Measurements from ENCODE around the gene DDIT4. TPM values are rescaled to one million over a fixed set of nuclear protein-coding genes. Genes with fewer than 3 reads are reported as not detected.

DDIT4 gene
- total and polyA plus RNA-seq, 9 of the 15 experiments (the other 6 are each of a cell fraction or from before 2014, with no cell fraction given): 8.2 to 675 (median 159) TPM

DNA sequence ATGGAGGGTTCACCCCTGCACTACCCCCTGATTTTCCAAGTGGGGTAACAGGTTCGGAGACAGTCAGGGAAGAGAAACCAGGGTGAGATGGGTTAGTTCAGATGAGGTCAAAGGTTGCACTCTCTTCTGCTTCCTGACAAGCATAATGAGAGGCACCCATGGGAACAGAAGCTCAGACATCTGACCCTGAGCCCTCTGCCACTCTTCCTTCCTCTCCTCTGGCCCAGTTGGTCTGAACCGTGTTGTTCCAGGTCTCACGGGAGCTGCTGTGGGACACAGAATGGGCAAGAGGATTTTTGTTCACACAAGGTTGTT lies 42.6 kb downstream of the DDIT4 start (continued):
- TF ChIP-seq TSHZ1 (CRISPR knock-in tag; IDR thresholded peaks at IDR 0.05): 0 out of 2 replicates have a peak, but pooled peaks have one; percentile 41
- TF ChIP-seq YY1 (IDR thresholded peaks at IDR 0.05; ENCODE audit: borderline replicate concordance in 1 of 3, control insufficient read depth in 1 of 3, extremely low read depth in 1 of 3, insufficient read depth in 3 of 3, insufficient read length in 1 of 3, insufficient replicate concordance in 2 of 3, low read depth in 1 of 3, low read length in 2 of 3): no peak
- TF ChIP-seq HNRNPLL (IDR thresholded peaks at IDR 0.05; ENCODE audit: low read depth, low read length, poor library complexity, severe bottlenecking): no peak
- 0 out of 2 replicates have a peak, but pooled peaks have one; percentile 4 for TF ChIP-seq SIN3B (IDR thresholded peaks at IDR 0.05; ENCODE audit: low read depth)
- TF ChIP-seq ZNF175 (CRISPR knock-in tag; IDR thresholded peaks at IDR 0.05; ENCODE audit: low read depth): no peak
- TF ChIP-seq ELF2 (CRISPR knock-in tag; IDR thresholded peaks at IDR 0.05): peak; percentile 52; the same call in 1 of the 2 replicates
- no peak for TF ChIP-seq CBX5 (IDR thresholded peaks at IDR 0.05; ENCODE audit: borderline replicate concordance, low read depth)
- TF ChIP-seq MAFG (tag; conservative IDR thresholded peaks at IDR 0.05): no peak
- no peak for TF ChIP-seq ZNF253 (CRISPR knock-in tag; conservative IDR thresholded peaks at IDR 0.05)
- TF ChIP-seq, protein P1, sequence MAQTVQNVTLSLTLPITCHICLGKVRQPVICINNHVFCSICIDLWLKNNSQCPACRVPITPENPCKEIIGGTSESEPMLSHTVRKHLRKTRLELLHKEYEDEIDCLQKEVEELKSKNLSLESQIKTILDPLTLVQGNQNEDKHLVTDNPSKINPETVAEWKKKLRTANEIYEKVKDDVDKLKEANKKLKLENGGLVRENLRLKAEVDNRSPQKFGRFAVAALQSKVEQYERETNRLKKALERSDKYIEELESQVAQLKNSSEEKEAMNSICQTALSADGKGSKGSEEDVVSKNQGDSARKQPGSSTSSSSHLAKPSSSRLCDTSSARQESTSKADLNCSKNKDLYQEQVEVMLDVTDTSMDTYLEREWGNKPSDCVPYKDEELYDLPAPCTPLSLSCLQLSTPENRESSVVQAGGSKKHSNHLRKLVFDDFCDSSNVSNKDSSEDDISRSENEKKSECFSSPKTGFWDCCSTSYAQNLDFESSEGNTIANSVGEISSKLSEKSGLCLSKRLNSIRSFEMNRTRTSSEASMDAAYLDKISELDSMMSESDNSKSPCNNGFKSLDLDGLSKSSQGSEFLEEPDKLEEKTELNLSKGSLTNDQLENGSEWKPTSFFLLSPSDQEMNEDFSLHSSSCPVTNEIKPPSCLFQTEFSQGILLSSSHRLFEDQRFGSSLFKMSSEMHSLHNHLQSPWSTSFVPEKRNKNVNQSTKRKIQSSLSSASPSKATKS (CRISPR knock-in tag; IDR thresholded peaks at IDR 0.05): no peak
- TF ChIP-seq SRSF3 (IDR thresholded peaks at IDR 0.05; ENCODE audit: insufficient read depth, low read length): no peak
- TF ChIP-seq, protein P2, sequence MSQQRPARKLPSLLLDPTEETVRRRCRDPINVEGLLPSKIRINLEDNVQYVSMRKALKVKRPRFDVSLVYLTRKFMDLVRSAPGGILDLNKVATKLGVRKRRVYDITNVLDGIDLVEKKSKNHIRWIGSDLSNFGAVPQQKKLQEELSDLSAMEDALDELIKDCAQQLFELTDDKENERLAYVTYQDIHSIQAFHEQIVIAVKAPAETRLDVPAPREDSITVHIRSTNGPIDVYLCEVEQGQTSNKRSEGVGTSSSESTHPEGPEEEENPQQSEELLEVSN (IDR thresholded peaks at IDR 0.05; ENCODE audit: borderline replicate concordance in 1 of 2, extremely low read depth in 1 of 2, insufficient read depth in 1 of 2, insufficient read length in 1 of 2, low read depth in 1 of 2, low read length in 1 of 2, poor library complexity in 1 of 2, severe bottlenecking in 1 of 2): no peak
- TF ChIP-seq ZNF707 (CRISPR knock-in tag; conservative IDR thresholded peaks at IDR 0.05): no peak
- peak; percentile 69 for TF ChIP-seq NR2C1 (IDR thresholded peaks at IDR 0.05)
- TF ChIP-seq NR2C1 (tag; IDR thresholded peaks at IDR 0.05): peak; percentile 70
- TF ChIP-seq NR2C2 (CRISPR knock-in tag; IDR thresholded peaks at IDR 0.05): peak; percentile 19; the same call in 1 of the 2 replicates
- 0 out of 2 replicates have a peak, but pooled peaks have one; percentile 34 for TF ChIP-seq NR2C2 (tag; IDR thresholded peaks at IDR 0.05)
- TF ChIP-seq, protein P3, sequence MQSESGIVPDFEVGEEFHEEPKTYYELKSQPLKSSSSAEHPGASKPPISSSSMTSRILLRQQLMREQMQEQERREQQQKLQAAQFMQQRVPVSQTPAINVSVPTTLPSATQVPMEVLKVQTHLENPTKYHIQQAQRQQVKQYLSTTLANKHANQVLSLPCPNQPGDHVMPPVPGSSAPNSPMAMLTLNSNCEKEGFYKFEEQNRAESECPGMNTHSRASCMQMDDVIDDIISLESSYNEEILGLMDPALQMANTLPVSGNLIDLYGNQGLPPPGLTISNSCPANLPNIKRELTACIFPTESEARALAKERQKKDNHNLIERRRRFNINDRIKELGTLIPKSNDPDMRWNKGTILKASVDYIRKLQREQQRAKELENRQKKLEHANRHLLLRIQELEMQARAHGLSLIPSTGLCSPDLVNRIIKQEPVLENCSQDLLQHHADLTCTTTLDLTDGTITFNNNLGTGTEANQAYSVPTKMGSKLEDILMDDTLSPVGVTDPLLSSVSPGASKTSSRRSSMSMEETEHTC (IDR thresholded peaks at IDR 0.05): no peak
